IMR-90 (cell line): ENCODE data around the gene APCDD1L. TPM values are rescaled to one million over a fixed set of nuclear protein-coding genes. Genes with fewer than 3 reads are reported as not detected.
A peak's percentile ranks its signal among the peaks of the same experiment; 100 is the strongest.
"Not testable (repeated sequence)": the region's sequence is repeated elsewhere in the genome, so short reads cannot be mapped to it uniquely, and the experiment has no call there.

ENCODE experiments used
- ATAC-seq: fragments of 200-7000 bp; cut with Tn5 transposase; 2 replicates; pipeline ENCODE4 v1.9.1; 2020; ENCODE audit warnings: low read depth, mild to moderate bottlenecking, moderate library complexity
- BruUV-seq: library from RNA; stranded (reverse); fragments of 400-500 nt; replicated peaks from 2 replicates; lab custom pipeline; 2021; lab: Mats Ljungman, UMichigan
- CTCF ChIA-PET: fragments of 300-600 bp; formaldehyde crosslinking; extraction: SDS; loops from one replicate; lab custom pipeline; 2021; ENCODE audit warnings: antibody characterized with exemption; lab: Yijun Ruan, JAX
- POLR2A ChIA-PET: fragments of 300-600 bp; sonication (Branson Sonifier 250); formaldehyde crosslinking; loops from one replicate; lab custom pipeline; 2022; ENCODE audit warnings: antibody characterized with exemption; ENCODE audit not compliant: unreplicated experiment; lab: Charles Lee
- DNase-seq: peaks from one replicate; pipeline ENCODE4 v3.0.0; 2013
- H2AFZ ChIP-seq: replicated peaks from 2 replicates; pipeline ENCODE3; 2013; ENCODE audit warnings: low read length, mild to moderate bottlenecking; ENCODE audit not compliant: poor library complexity
- H2AK5ac ChIP-seq: 2 replicates; pipeline ENCODE4 v1.6.1; 2013; ENCODE audit warnings: low read depth, low read length, inconsistent platforms
- H2AK9ac ChIP-seq: replicated peaks from 2 replicates; pipeline ENCODE3; 2013; ENCODE audit warnings: mild to moderate bottlenecking, low read depth, low read length, moderate library complexity; ENCODE audit not compliant: poor library complexity
- H2BK120ac ChIP-seq: 2 replicates; pipeline ENCODE4 v1.6.1; 2013; ENCODE audit warnings: low read depth, low read length, inconsistent platforms
- H2BK15ac ChIP-seq: 3 replicates; pipeline ENCODE4 v1.6.1; 2013; ENCODE audit warnings: low read depth, low read length, inconsistent platforms
- H2BK20ac ChIP-seq: 2 replicates; pipeline ENCODE4 v1.6.1; 2013; ENCODE audit warnings: low read depth, mild to moderate bottlenecking, inconsistent platforms, low read length, moderate library complexity
- H2BK5ac ChIP-seq: 2 replicates; pipeline ENCODE4 v1.6.1; 2013; ENCODE audit warnings: mild to moderate bottlenecking, low read depth, low read length, inconsistent platforms; ENCODE audit not compliant: poor library complexity, severe bottlenecking
- H3K14ac ChIP-seq: replicated peaks from 2 replicates; pipeline ENCODE4 v1.6.1; 2013; ENCODE audit warnings: low read depth, low read length, inconsistent platforms
- H3K18ac ChIP-seq: 2 replicates; pipeline ENCODE4 v1.6.1; 2013; ENCODE audit warnings: low read depth, low read length, control low read depth
- H3K23ac ChIP-seq: 2 replicates; pipeline ENCODE4 v1.6.1; 2013; ENCODE audit warnings: low read depth, low read length, inconsistent platforms
- H3K27ac ChIP-seq: 2 replicates; pipeline ENCODE4 v1.5.1; 2013; ENCODE audit warnings: mild to moderate bottlenecking, control low read depth, low read length; ENCODE audit not compliant: insufficient read depth
- H3K27me3 ChIP-seq: 2 replicates; pipeline ENCODE4 v1.6.1; 2013; ENCODE audit warnings: low read length; ENCODE audit not compliant: control insufficient read depth, insufficient read depth
- H3K36me3 ChIP-seq: 2 replicates; pipeline ENCODE4 v1.6.1; 2013; ENCODE audit warnings: low read length, mixed read lengths; ENCODE audit not compliant: control insufficient read depth, insufficient read depth
- H3K4ac ChIP-seq: 2 replicates; pipeline ENCODE4 v1.6.1; 2013; ENCODE audit warnings: low read depth, low read length, inconsistent platforms
- H3K4me1 ChIP-seq: 2 replicates; pipeline ENCODE4 v1.6.1; 2013; ENCODE audit warnings: low read length, mixed read lengths; ENCODE audit not compliant: control insufficient read depth, insufficient read depth
- H3K4me2 ChIP-seq: 2 replicates; pipeline ENCODE4 v1.6.1; 2013; ENCODE audit warnings: low read depth, mild to moderate bottlenecking, control low read depth, low read length, moderate library complexity
- H3K4me3 ChIP-seq: 2 replicates; pipeline ENCODE4 v1.5.1; 2013; ENCODE audit warnings: low read depth, mild to moderate bottlenecking, control low read depth, low read length, moderate library complexity; ENCODE audit not compliant: insufficient read depth
- H3K56ac ChIP-seq: 2 replicates; pipeline ENCODE4 v1.6.1; 2013; ENCODE audit warnings: low read length, inconsistent platforms; ENCODE audit not compliant: insufficient read depth; ENCODE audit errors: extremely low read depth
- H3K79me1 ChIP-seq, 2 experiments: 2 replicates each; pipeline ENCODE4 v1.6.1; 2013; ENCODE audit warnings: low read length in 2 of 2, inconsistent platforms in 1 of 2, low read depth in 1 of 2
- H3K9ac ChIP-seq: 2 replicates; pipeline ENCODE4 v1.6.1; 2013; ENCODE audit warnings: low read depth, low read length, control low read depth
- H3K9me1 ChIP-seq: 2 replicates; pipeline ENCODE4 v1.6.1; 2013; ENCODE audit warnings: low read length, inconsistent platforms; ENCODE audit not compliant: insufficient read depth
- H3K9me3 ChIP-seq: 2 replicates; pipeline ENCODE4 v1.6.1; 2013; ENCODE audit warnings: low read length; ENCODE audit not compliant: control insufficient read depth, insufficient read depth
- H4K20me1 ChIP-seq: 2 replicates; pipeline ENCODE4 v1.6.1; 2013; ENCODE audit warnings: low read length, inconsistent platforms; ENCODE audit not compliant: insufficient read depth
- H4K5ac ChIP-seq: 2 replicates; pipeline ENCODE4 v1.6.1; 2013; ENCODE audit warnings: mild to moderate bottlenecking, low read depth, low read length, control low read depth
- H4K8ac ChIP-seq, 2 experiments: 2 replicates each; pipeline ENCODE4 v1.6.1; 2013; ENCODE audit warnings: low read depth in 2 of 2, low read length in 2 of 2, control low read depth in 1 of 2, inconsistent platforms in 1 of 2
- H4K91ac ChIP-seq: 2 replicates; pipeline ENCODE4 v1.6.1; 2013; ENCODE audit warnings: low read depth, low read length, inconsistent platforms; ENCODE audit not compliant: insufficient read depth
- FOS ChIP-seq: fragments of 150-350 bp; IDR thresholded peaks from 2 replicates; pipeline ENCODE4 v1.6.1; 2016; ENCODE audit warnings: low read depth, low read length
- WGBS, 2 experiments: methylation state at CpG; one replicate each; pipeline versions ENCODE4 v1.1.5 to v1.1.7; 2013; ENCODE audit warnings: missing lambda C conversion rate in 2 of 2; ENCODE audit not compliant: insufficient read length in 1 of 2; ENCODE audit errors: extremely low coverage in 2 of 2; 5-methylcytosine and 5-hydroxymethylcytosine counted together
- dilution Hi-C: fragments of 300-500 bp; cut with HindIII; formaldehyde crosslinking; loops from one replicate; pipeline ENCODE4 v1.14.3; 2018; ENCODE audit warnings: low sequenced_read_pairs; ENCODE audit not compliant: unreplicated experiment
- in situ Hi-C: fragments of 300-500 bp; cut with MboI; formaldehyde crosslinking; loops from 3 replicates; pipeline ENCODE4 v1.14.3; 2019; ENCODE audit warnings: low sequenced_read_pairs, inconsistent platforms, mixed read lengths
- intact Hi-C: fragments of 100-400 bp; cut with micrococcal nuclease; formaldehyde crosslinking; loops from 2 replicates; pipeline ENCODE4 v1.10.0; 2022
- polyA plus RNA-seq, 3 experiments: library from polyadenylated mRNA; depleted of rRNA; stranded (reverse); fragments of >200 nt; gene quantifications; 2 replicates each; pipeline ENCODE4 v1.2.3, GENCODE V29; 2012; ENCODE audit warnings: low replicate concordance in 1 of 3
- total RNA-seq: library from RNA; depleted of rRNA; stranded (reverse); fragments of >200 nt; gene quantifications from 2 replicates; pipeline ENCODE4 v1.2.3, GENCODE V29; 2012

APCDD1L gene
- total and polyA plus RNA-seq, 2 of the 4 experiments (the other 2 are of a cell fraction): 2.5 to 18.3 TPM

DNA sequence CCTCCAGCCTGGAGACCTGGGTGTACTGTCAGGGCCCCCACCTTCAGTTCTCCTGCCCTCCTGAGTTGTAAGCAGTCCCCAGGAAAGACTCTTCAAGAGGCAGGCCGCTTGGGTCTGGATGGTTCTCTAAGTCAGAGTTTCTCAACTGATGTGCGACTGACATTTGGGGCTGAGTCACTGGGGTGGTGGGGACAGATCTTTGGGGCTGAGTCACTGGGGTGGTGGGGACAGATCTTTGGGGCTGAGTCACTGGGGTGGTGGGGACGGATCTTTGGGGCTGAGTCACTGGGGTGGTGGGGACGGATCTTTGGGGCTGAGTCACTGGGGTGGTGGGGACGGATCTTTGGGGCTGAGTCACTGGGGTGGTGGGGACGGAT lies 26.8 kb upstream of the APCDD1L start:
- POLR2A ChIA-PET, H3K9me1 ChIP-seq, H3K27me3 ChIP-seq, H3K4me2 ChIP-seq, in situ Hi-C loops, H3K9me3 ChIP-seq, intact Hi-C loops, dilution Hi-C loops, H3K27ac ChIP-seq, CTCF ChIA-PET, BruUV-seq, H3K4me3 ChIP-seq, H2AK9ac ChIP-seq, H3K9ac ChIP-seq, H3K79me1 ChIP-seq, H4K20me1 ChIP-seq, H3K36me3 ChIP-seq: not testable (repeated sequence)
- peak overlapping the region; percentile 33; the same call in 1 of the 2 replicates for H3K18ac ChIP-seq
- peak overlapping the region; percentile 91; the same call in 1 of the 2 replicates for H3K14ac ChIP-seq
- peak overlapping the region; percentile 63 for H2AFZ ChIP-seq
- H3K4me1 ChIP-seq: peaks cover 10% of the 10 kb centered on the region; the same call in 1 of the 2 replicates
- peak overlapping the region; percentile 89 for H2BK5ac ChIP-seq
- H2BK20ac ChIP-seq: peak overlapping the region; percentile 72
- peak overlapping the region; percentile 58 for H3K4ac ChIP-seq
- peak overlapping the region; percentile 72 for H2BK120ac ChIP-seq
- peak; percentile 32; the same call in 1 of the 2 replicates for ATAC-seq
- peak overlapping the region; percentile 82; the same call in 1 of the 3 replicates for H2BK15ac ChIP-seq
- peak overlapping the region; percentile 59 to 71; a peak in 3 of 4 replicates for H4K8ac ChIP-seq
- H3K56ac ChIP-seq: peak overlapping the region; percentile 43; the same call in 1 of the 2 replicates
- H3K23ac ChIP-seq: peak overlapping the region; percentile 59; the same call in 1 of the 2 replicates
- TF ChIP-seq FOS: peak; percentile 81
- 0 out of 2 replicates have a peak overlapping the region, but pooled peaks have one; percentile 20 for H2AK5ac ChIP-seq
- WGBS, 2 experiments: 40% methylated on average over 1 of the region's 6 CpGs; no CpG with 5 or more reads in 1 of the 2 experiments
- H4K5ac ChIP-seq: peak overlapping the region; percentile 15; the same call in 1 of the 2 replicates
- peak; percentile 57 for DNase-seq
- H4K91ac ChIP-seq: peak overlapping the region; percentile 82
